Measurements from ENCODE around the gene TICAM2. TPM values are rescaled to one million over a fixed set of nuclear protein-coding genes. Genes with fewer than 3 reads are reported as not detected.

Gene TICAM2
- total RNA-seq, 3 donors from 2014 or later, result 0.98 to 1.6 (median 1.5) TPM

- TF ChIP-seq CTCF (IDR thresholded peaks at IDR 0.05) (no peak), POLR2AphosphoS5 (IDR thresholded peaks at IDR 0.05) (no peak), POLR2A (IDR thresholded peaks at IDR 0.05) (no peak)
- intact Hi-C loops (cut with DNase I; ENCODE audit: low total_unique reads), result no loop called here
- DNase-seq (ENCODE audit: low spot score in 2 of 2), result no peak
- Histone ChIP-seq H3K9me3 (no peaks in the 10 kb centered on the region), H3K4me1 (no peaks in the 10 kb centered on the region), H3K4me3 (no peak overlapping the region), H3K27ac (no peak overlapping the region), H3K36me3 (no peaks in the 10 kb centered on the region), H3K27me3 (no peaks in the 10 kb centered on the region)
Observed at GRCh38 chr5:115641948-115642347, 39.7 kb upstream of the TICAM2 start.

- TF ChIP-seq POLR2AphosphoS5 (IDR thresholded peaks at IDR 0.05) (no peak), CTCF (IDR thresholded peaks at IDR 0.05) (no peak), POLR2A (IDR thresholded peaks at IDR 0.05) (no peak)
- Histone ChIP-seq H3K27ac (no peak overlapping the region), H3K4me1 (no peaks in the 10 kb centered on the region), H3K9me3 (no peaks in the 10 kb centered on the region), H3K36me3 (no peaks in the 10 kb centered on the region), H3K27me3 (no peaks in the 10 kb centered on the region), H3K4me3 (no peak overlapping the region)
- no peak for DNase-seq (ENCODE audit: low spot score in 2 of 2)
- intact Hi-C loops (cut with DNase I; ENCODE audit: low total_unique reads), result no loop called here
Observed at GRCh38 chr5:115640274-115640673, 38.0 kb upstream of the TICAM2 start.

- intact Hi-C loops (cut with DNase I; ENCODE audit: low total_unique reads), result no loop called here
- Histone ChIP-seq H3K36me3 (no peaks in the 10 kb centered on the region), H3K27ac (no peak overlapping the region), H3K27me3 (no peaks in the 10 kb centered on the region), H3K4me1 (no peaks in the 10 kb centered on the region), H3K9me3 (no peaks in the 10 kb centered on the region), H3K4me3 (no peak overlapping the region)
- no peak for DNase-seq (ENCODE audit: low spot score in 2 of 2)
- TF ChIP-seq CTCF (IDR thresholded peaks at IDR 0.05) (no peak), POLR2AphosphoS5 (IDR thresholded peaks at IDR 0.05) (no peak), POLR2A (IDR thresholded peaks at IDR 0.05) (no peak)
Observed at GRCh38 chr5:115639377-115639776, 37.1 kb upstream of the TICAM2 start.

- H3K4me1 ChIP-seq, result no peaks in the 10 kb centered on the region
- no peaks in the 10 kb centered on the region for H3K9me3 ChIP-seq
- H3K4me3 ChIP-seq, result no peak overlapping the region
- DNase-seq (ENCODE audit: low spot score in 2 of 2), result no peak
- H3K36me3 ChIP-seq, result no peaks in the 10 kb centered on the region
- TF ChIP-seq POLR2AphosphoS5 (IDR thresholded peaks at IDR 0.05) (no peak), POLR2A (IDR thresholded peaks at IDR 0.05) (no peak), CTCF (IDR thresholded peaks at IDR 0.05) (no peak)
- intact Hi-C loops (cut with DNase I; ENCODE audit: low total_unique reads), result no loop called here
- no peaks in the 10 kb centered on the region for H3K27me3 ChIP-seq
- no peak overlapping the region for H3K27ac ChIP-seq
Observed at GRCh38 chr5:115637507-115637906, 35.2 kb upstream of the TICAM2 start.

GRCh38 chr5:115636008-115636407 is 33.7 kb upstream of the TICAM2 start:
- no peak for DNase-seq (ENCODE audit: low spot score in 2 of 2)
- Histone ChIP-seq H3K4me1 (no peaks in the 10 kb centered on the region), H3K36me3 (no peaks in the 10 kb centered on the region), H3K27me3 (no peaks in the 10 kb centered on the region), H3K27ac (no peak overlapping the region), H3K4me3 (no peak overlapping the region), H3K9me3 (no peaks in the 10 kb centered on the region)
- intact Hi-C loops (cut with DNase I; ENCODE audit: low total_unique reads), result no loop called here
- TF ChIP-seq POLR2AphosphoS5 (IDR thresholded peaks at IDR 0.05) (no peak), POLR2A (IDR thresholded peaks at IDR 0.05) (no peak), CTCF (IDR thresholded peaks at IDR 0.05) (no peak)

Data from breast epithelium (tissue), 4 donors.